CD4-positive, alpha-beta memory T cell (primary cell): Measurements from ENCODE around the gene SLX4IP. TPM values are rescaled to one million over a fixed set of nuclear protein-coding genes. Genes with fewer than 3 reads are reported as not detected.

ENCODE experiments used
- CTCF ChIA-PET: fragments of 350-600 bp; sonication (Branson Sonifier 250); formaldehyde crosslinking; loops from one replicate; lab custom pipeline; 2021; ENCODE audit warnings: inconsistent platforms; ENCODE audit not compliant: partially characterized antibody; lab: Charles Lee
- POLR2A ChIA-PET: fragments of 350-600 bp; sonication (Branson Sonifier 250); formaldehyde crosslinking; loops from one replicate; lab custom pipeline; 2021; ENCODE audit not compliant: partially characterized antibody; lab: Charles Lee
- DNase-seq, 5 donors: peaks; one replicate each; pipeline versions ENCODE4 v3.0.0 to v3.0.0-alpha.2; 2020 to 2022; ENCODE audit warnings: mixed read lengths in 1 of 5
- H3K27ac ChIP-seq: one replicate; pipeline ENCODE4 v1.7.0; 2013; ENCODE audit warnings: low read depth, low read length
- H3K27me3 ChIP-seq: 2 replicates; pipeline ENCODE4 v1.7.0; 2013; ENCODE audit warnings: mild to moderate bottlenecking, low read length, moderate library complexity; ENCODE audit not compliant: insufficient read depth
- H3K36me3 ChIP-seq: 2 replicates; pipeline ENCODE4 v1.7.0; 2013; ENCODE audit warnings: mild to moderate bottlenecking, low read length, moderate library complexity; ENCODE audit not compliant: insufficient read depth
- H3K4me1 ChIP-seq: 2 replicates; pipeline ENCODE4 v1.7.0; 2013; ENCODE audit warnings: mild to moderate bottlenecking, low read length, moderate library complexity; ENCODE audit not compliant: insufficient read depth
- H3K4me3 ChIP-seq, 2 donors: one replicate each; pipeline ENCODE4 v1.7.0; 2013; ENCODE audit warnings: low read length in 2 of 2, mild to moderate bottlenecking in 1 of 2
- H3K9me3 ChIP-seq, 2 donors: one replicate each; pipeline ENCODE4 v1.7.0; 2013; ENCODE audit warnings: low read length in 2 of 2, control low read depth in 1 of 2; ENCODE audit not compliant: control insufficient read depth in 1 of 2
- H3K27ac Mint-ChIP-seq, 7 donors: one replicate each; pipeline ENCODE4 v1.8.0; 2020 to 2021; ENCODE audit warnings: mixed read lengths in 7 of 7, mild to moderate bottlenecking in 6 of 7, inconsistent platforms in 3 of 7, moderate library complexity in 3 of 7
- H3K27me3 Mint-ChIP-seq, 2 donors: one replicate each; pipeline ENCODE4 v1.8.0; 2020 to 2021; ENCODE audit warnings: mixed read lengths in 2 of 2
- H3K36me3 Mint-ChIP-seq, 2 donors: one replicate each; pipeline ENCODE4 v1.8.0; 2020 to 2021; ENCODE audit warnings: mixed read lengths in 2 of 2, inconsistent platforms in 1 of 2, mild to moderate bottlenecking in 1 of 2
- H3K4me1 Mint-ChIP-seq, 4 donors: one replicate each; pipeline ENCODE4 v1.8.0; 2020 to 2021; ENCODE audit warnings: mixed read lengths in 4 of 4, mild to moderate bottlenecking in 1 of 4
- H3K4me3 Mint-ChIP-seq, 8 donors: one replicate each; pipeline ENCODE4 v1.8.0; 2020 to 2021; ENCODE audit warnings: mixed read lengths in 8 of 8, mild to moderate bottlenecking in 7 of 8, moderate library complexity in 6 of 8, inconsistent platforms in 3 of 8
- H3K9me3 Mint-ChIP-seq, 8 donors: one replicate each; pipeline ENCODE4 v1.8.0; 2020 to 2021; ENCODE audit warnings: mixed read lengths in 8 of 8, mild to moderate bottlenecking in 5 of 8, inconsistent platforms in 3 of 8, moderate library complexity in 1 of 8
- intact Hi-C: fragments of 100-400 bp; cut with micrococcal nuclease; formaldehyde crosslinking; loops from one replicate; pipeline ENCODE4 v1.15.1; 2023
- polyA plus RNA-seq, 2 donors: library from polyadenylated mRNA; unstranded; fragments of 300-500 nt; fragmentation: Illumina TruSeq; gene quantifications; one replicate each; pipeline ENCODE4 v1.2.3, GENCODE V29; 2021
- total RNA-seq, 2 experiments: library from RNA; stranded (reverse); gene quantifications; one replicate each; pipeline ENCODE4 v1.2.3, GENCODE V29; 2021

SLX4IP gene
- total and polyA plus RNA-seq, 4 experiments from 2014 or later, result 1.5 to 6.6 (median 4.0) TPM

- Mint-ChIP-seq H3K4me1 (peaks cover 0 to 3% (median under 1%) of the 10 kb centered on the region in 4 donors), H3K4me3 (no peak overlapping the region), H3K27ac (no peak overlapping the region), H3K36me3 (peaks cover 30 to 69% of the 10 kb centered on the region in 2 donors), H3K9me3 (no peaks in the 10 kb centered on the region), H3K27me3 (no peaks in the 10 kb centered on the region)
- no peaks in the 10 kb centered on the region for H3K4me1 ChIP-seq
- ChIA-PET POLR2A (no interaction called here), CTCF (no interaction called here)
- intact Hi-C loops, result no loop called here
- DNase-seq, result no peak
- H3K4me3 ChIP-seq, result no peak overlapping the region
- no peaks in the 10 kb centered on the region for H3K36me3 ChIP-seq
- no peak overlapping the region for H3K27ac ChIP-seq
- H3K9me3 ChIP-seq, result no peaks in the 10 kb centered on the region
- no peaks in the 10 kb centered on the region for H3K27me3 ChIP-seq
Observed at GRCh38 chr20:10603971-10604864, 169.1 kb downstream of the SLX4IP start.

DNA sequence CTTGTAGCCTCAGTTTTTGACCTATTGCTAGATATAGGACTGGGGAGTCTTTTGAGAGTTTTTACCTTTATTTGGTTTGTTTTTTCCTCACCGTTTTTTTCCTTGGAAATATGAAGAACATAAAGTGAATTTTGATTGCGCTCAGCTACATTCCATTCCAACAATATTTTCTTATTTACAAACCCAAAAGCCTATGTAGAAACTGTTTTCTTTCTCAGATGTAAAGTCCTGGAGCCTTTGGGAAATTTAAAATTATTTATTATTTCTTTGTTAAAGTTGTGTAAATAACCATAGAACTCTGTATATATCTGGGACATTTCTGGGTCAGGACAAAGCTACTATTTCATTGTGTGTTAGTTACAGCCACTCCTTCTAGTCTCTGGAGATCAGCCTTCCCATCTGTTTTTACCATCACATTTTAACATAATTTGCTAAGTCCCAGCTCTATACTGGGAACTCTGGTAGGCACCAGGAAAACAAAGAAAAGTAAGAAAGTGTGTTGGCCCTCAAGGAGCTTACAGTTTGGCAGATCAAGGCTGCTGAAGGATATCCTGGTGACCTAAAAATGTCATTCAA, 169.8 kb downstream of the SLX4IP start:
- no peak for DNase-seq
- H3K36me3 Mint-ChIP-seq, result peaks cover 34 to 72% of the 10 kb centered on the region in 2 donors

DNA sequence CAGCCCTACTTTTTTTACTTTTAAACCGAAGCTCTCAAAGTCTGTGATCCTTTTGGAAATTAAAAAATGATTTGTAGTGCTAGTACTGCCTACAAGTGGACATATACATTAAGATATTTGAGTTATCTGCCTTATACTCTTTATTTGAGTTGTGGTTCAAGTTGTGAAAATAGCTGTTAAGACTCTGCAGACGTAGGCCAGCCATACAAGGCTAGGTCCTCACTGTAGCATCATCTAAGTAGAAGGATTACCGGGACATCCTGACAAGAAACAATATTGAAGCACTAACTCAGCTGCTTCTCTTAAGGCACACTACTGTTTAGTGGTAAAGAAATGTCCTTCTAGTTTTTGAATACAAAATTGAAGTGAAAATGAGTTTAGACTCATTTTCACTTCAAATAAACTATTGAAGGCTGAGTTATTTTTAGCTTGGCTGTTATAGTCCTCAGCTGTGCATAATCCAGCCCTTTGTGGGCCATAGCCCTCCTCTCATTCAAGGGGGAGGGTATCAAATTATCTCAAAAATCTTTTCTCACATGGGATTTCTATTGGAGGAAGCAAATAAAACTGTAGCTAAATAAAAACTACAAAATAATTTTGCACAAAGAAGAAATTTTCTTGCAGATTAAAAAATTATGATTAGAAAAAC, 170.6 kb downstream of the SLX4IP start:
- H3K9me3 ChIP-seq, result no peaks in the 10 kb centered on the region
- Mint-ChIP-seq H3K36me3 (peaks cover 30 to 66% of the 10 kb centered on the region in 2 donors), H3K27ac (no peak overlapping the region), H3K4me3 (no peak overlapping the region), H3K4me1 (peaks cover 0 to 3% (median under 1%) of the 10 kb centered on the region in 4 donors), H3K9me3 (no peaks in the 10 kb centered on the region), H3K27me3 (no peaks in the 10 kb centered on the region)
- intact Hi-C loops, result no loop called here
- CTCF ChIA-PET, result no interaction called here
- H3K27ac ChIP-seq, result no peak overlapping the region
- H3K4me1 ChIP-seq, result no peaks in the 10 kb centered on the region
- DNase-seq, result no peak
- H3K4me3 ChIP-seq, result no peak overlapping the region
- H3K36me3 ChIP-seq, result no peaks in the 10 kb centered on the region
- H3K27me3 ChIP-seq, result no peaks in the 10 kb centered on the region
- POLR2A ChIA-PET, result no interaction called here

More for the DNA sequence above, 169.8 kb downstream of the SLX4IP start:
- H3K27ac Mint-ChIP-seq, result peak overlapping the region in 1 of 7 donors; percentile 11
- intact Hi-C loops, result no loop called here
- Histone ChIP-seq H3K9me3 (no peaks in the 10 kb centered on the region), H3K4me1 (no peaks in the 10 kb centered on the region), H3K4me3 (no peak overlapping the region), H3K27ac (no peak overlapping the region), H3K36me3 (no peaks in the 10 kb centered on the region), H3K27me3 (no peaks in the 10 kb centered on the region)
- POLR2A ChIA-PET, result no interaction called here
- H3K4me1 Mint-ChIP-seq, result peaks cover 0 to 3% (median under 1%) of the 10 kb centered on the region in 4 donors
- CTCF ChIA-PET, result no interaction called here
- H3K27me3 Mint-ChIP-seq, result no peaks in the 10 kb centered on the region
- no peaks in the 10 kb centered on the region for H3K9me3 Mint-ChIP-seq
- H3K4me3 Mint-ChIP-seq, result no peak overlapping the region

DNA sequence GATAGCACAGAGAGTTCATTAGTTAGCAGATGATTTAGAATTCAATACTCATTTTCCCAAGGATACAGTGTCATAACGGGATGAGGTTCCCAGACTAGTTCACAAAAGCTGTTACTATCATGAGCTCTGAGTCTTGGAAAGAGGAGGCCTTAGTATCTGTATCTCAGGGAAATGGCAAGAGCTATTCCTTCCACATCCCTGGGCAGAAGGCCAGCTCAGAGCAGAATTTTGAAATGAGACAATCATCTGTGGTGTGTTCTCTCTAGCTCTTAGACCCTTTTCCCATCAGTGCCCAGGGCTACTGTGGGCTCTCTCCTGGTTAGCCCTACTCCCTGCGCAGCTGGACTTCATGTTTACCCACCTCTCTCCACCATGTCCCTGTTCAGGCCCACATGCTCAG, 174.2 kb downstream of the SLX4IP start:
- POLR2A ChIA-PET, result no interaction called here

DNA sequence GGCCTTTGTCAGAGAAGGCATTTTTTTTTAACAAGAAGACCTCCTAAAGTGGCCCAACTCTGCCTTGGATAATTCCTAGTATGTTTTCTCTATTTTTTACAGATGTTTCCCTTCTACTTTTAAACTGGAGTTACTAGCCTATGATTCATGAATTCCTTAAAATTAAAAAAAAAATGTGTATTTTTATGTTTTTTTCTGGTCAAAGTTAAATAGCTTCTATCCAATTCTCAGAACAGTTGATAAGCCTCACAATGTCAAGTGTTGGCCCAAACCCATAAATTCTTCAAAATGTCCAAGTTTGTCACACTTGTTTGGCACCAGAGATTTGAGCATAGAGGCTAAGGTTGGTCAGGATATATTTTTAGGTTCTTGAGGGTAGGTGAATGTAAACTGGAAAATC, 174.7 kb downstream of the SLX4IP start:
- intact Hi-C loops, result no loop called here
- ChIA-PET CTCF (interaction anchor here (0.7 to 1.0 kb wide), 2 partner anchors 29 to 185 kb away, joined by 3 to 4 read pairs; no protein-coding TSS in a partner anchor), POLR2A (no interaction called here)
- peaks cover 17 to 57% of the 10 kb centered on the region in 2 donors for H3K36me3 Mint-ChIP-seq
- Histone ChIP-seq H3K27ac (no peak overlapping the region), H3K4me3 (no peak overlapping the region), H3K4me1 (no peaks in the 10 kb centered on the region), H3K36me3 (no peaks in the 10 kb centered on the region), H3K9me3 (no peaks in the 10 kb centered on the region), H3K27me3 (no peaks in the 10 kb centered on the region)
- no peak for DNase-seq
- H3K9me3 Mint-ChIP-seq, result no peaks in the 10 kb centered on the region
- peaks cover 0 to 1% (median 0%) of the 10 kb centered on the region in 4 donors for H3K4me1 Mint-ChIP-seq
- H3K4me3 Mint-ChIP-seq, result no peak overlapping the region
- no peak overlapping the region for H3K27ac Mint-ChIP-seq
- no peaks in the 10 kb centered on the region for H3K27me3 Mint-ChIP-seq

More for the DNA sequence above, 174.2 kb downstream of the SLX4IP start:
- Histone ChIP-seq H3K9me3 (no peaks in the 10 kb centered on the region), H3K36me3 (no peaks in the 10 kb centered on the region), H3K27me3 (no peaks in the 10 kb centered on the region), H3K27ac (no peak overlapping the region), H3K4me3 (no peak overlapping the region), H3K4me1 (no peaks in the 10 kb centered on the region)
- Mint-ChIP-seq H3K36me3 (peaks cover 19 to 61% of the 10 kb centered on the region in 2 donors), H3K4me1 (peaks cover 0 to 1% (median 0%) of the 10 kb centered on the region in 4 donors), H3K27me3 (no peaks in the 10 kb centered on the region), H3K4me3 (no peak overlapping the region), H3K27ac (no peak overlapping the region), H3K9me3 (no peaks in the 10 kb centered on the region)
- intact Hi-C loops, result no loop called here
- CTCF ChIA-PET, result interaction anchor here (0.7 to 1.0 kb wide), 2 partner anchors 28 to 185 kb away, joined by 3 to 4 read pairs; no protein-coding TSS in a partner anchor
- DNase-seq, result no peak

DNA sequence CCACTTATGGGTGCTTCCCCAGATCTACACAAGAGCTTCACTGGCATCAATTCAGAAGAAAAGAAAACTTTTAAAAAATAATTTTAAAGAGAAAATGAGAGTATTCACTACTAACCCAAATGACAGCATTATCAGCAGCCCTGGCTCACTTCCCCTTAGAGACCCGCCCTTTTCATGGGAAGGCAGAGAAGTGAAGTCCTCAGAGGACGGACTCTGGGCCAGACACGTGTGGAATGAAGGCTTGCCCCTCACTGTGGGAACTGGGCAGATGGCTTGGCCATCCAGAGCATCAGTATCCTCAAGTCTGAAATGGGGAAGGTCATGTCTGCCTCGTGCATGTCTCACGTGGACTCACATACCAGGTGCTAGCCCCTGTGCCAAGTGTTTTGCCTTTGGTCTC, 175.1 kb downstream of the SLX4IP start:
- POLR2A ChIA-PET, result no interaction called here

GRCh38 chr20:10611357-10611756, 176.3 kb downstream of the SLX4IP start:
- H3K27me3 Mint-ChIP-seq, result no peaks in the 10 kb centered on the region
- H3K4me1 ChIP-seq, result no peaks in the 10 kb centered on the region
- H3K9me3 ChIP-seq, result no peaks in the 10 kb centered on the region
- intact Hi-C loops, result no loop called here
- no peak overlapping the region for H3K27ac Mint-ChIP-seq
- H3K4me3 ChIP-seq, result no peak overlapping the region
- CTCF ChIA-PET, result no interaction called here
- no peaks in the 10 kb centered on the region for H3K27me3 ChIP-seq
- H3K4me1 Mint-ChIP-seq, result no peaks in the 10 kb centered on the region
- POLR2A ChIA-PET, result no interaction called here
- no peak for DNase-seq
- H3K36me3 ChIP-seq, result no peaks in the 10 kb centered on the region
- H3K4me3 Mint-ChIP-seq, result no peak overlapping the region
- peaks cover 19 to 60% of the 10 kb centered on the region in 2 donors for H3K36me3 Mint-ChIP-seq
- peaks cover 0 to 6% (median 0%) of the 10 kb centered on the region in 8 donors for H3K9me3 Mint-ChIP-seq
- no peak overlapping the region for H3K27ac ChIP-seq

More for the DNA sequence above, 175.1 kb downstream of the SLX4IP start:
- Mint-ChIP-seq H3K9me3 (peaks cover 0 to 2% (median 0%) of the 10 kb centered on the region in 8 donors), H3K4me1 (peaks cover 0 to 1% (median 0%) of the 10 kb centered on the region in 4 donors), H3K4me3 (no peak overlapping the region), H3K27ac (no peak overlapping the region), H3K36me3 (peaks cover 19 to 56% of the 10 kb centered on the region in 2 donors), H3K27me3 (no peaks in the 10 kb centered on the region)
- intact Hi-C loops, result no loop called here
- Histone ChIP-seq H3K4me1 (no peaks in the 10 kb centered on the region), H3K4me3 (no peak overlapping the region), H3K27me3 (no peaks in the 10 kb centered on the region), H3K36me3 (no peaks in the 10 kb centered on the region), H3K27ac (no peak overlapping the region), H3K9me3 (no peaks in the 10 kb centered on the region)
- CTCF ChIA-PET, result no interaction called here
- DNase-seq, result no peak
